Measurements from ENCODE around the gene STAG2.

DNA sequence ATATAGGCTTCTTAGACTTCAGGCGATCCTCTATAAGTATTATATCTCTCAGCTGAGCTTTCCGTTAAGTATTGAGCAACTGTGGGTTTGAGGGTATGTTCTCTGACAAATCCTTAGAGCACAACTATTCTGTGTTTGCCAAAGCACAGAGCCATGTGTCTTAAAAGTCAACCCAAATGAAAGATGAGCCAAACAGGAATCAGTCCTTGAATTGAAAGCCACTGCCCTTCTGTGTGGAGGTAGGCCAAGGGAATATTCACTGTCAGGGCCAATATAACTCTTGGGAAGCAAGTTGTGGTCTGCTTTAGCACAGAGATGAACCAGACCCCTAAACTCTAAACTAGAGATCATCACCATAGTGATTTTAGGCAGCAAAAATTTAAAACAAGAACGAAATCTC lies 164.0 kb downstream of the STAG2 start:
- TF ChIP-seq POLR2AphosphoS5 (IDR thresholded peaks at IDR 0.05; ENCODE audit: low read depth, low read length) = no peak
- no peak for TF ChIP-seq POLR2A (IDR thresholded peaks at IDR 0.05; ENCODE audit: low read depth, low read length)
- no peak for TF ChIP-seq TAF1 (IDR thresholded peaks at IDR 0.05; ENCODE audit: low read depth, low read length)

Data from GM12891 (cell line).